ENCODE results near the gene CCDC32.
A peak's percentile ranks its signal among the peaks of the same experiment; 100 is the strongest.
"Not testable (repeated sequence)": the region's sequence is repeated elsewhere in the genome, so short reads cannot be mapped to it uniquely, and the experiment has no call there.

CCDC32 gene
- total RNA-seq = 27.5 to 55.4 (median 36.9) reads per million in 4 experiments

DNA sequence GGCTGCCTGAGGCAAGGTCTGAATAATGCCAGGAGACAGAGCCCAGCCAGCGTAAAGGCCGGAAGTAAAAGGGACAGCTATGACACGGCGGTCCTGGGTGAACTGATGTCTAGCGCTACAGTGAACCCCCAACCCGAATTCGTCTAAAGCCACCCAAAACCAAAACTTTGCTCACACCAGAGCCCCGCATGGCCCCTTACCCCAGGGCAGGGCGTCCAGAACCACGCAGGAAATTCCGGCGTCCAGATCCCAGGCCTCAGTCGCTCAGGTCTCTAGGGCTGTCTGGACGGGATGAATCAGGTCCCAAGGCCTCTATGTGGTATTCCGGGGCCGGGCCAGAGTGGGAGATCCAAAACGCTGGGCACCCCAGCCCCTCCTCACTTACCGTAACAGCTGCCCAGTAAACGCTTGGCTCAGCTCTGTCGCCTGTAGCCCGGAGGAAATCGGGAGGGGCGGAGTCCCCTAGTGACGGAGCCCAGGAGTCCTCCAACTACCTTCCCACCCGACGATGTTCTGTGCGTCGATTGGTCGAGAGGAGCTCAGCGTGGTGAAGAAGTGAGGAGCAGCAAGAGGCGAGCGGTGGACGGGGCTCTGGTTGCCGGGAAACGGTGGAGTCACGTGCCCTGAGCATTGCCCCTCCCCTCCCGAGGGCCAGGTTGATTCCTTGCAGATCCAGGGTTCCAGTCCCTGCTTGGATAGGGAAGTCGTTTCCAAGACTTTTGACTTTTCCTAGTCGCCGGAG lies at the start of gene CCDC32:
TSS of gene CCDC32 (minus strand) at position 452 of the 742 bp plus-strand sequence. CDS start 2,027 bp downstream, outside the sequence.
- DNase-seq = peak; percentile 92

- no peak for DNase-seq
These were observed 48.2 kb upstream of the CCDC32 start for GRCh38 chr15:40613080-40613479.

- DNase-seq = no peak
These were observed 39.1 kb upstream of the CCDC32 start for GRCh38 chr15:40603935-40604334.

GRCh38 chr15:40600956-40601355 lies 36.1 kb upstream of the CCDC32 start:
- no peak for DNase-seq

GRCh38 chr15:40598672-40599071 lies 33.8 kb upstream of the CCDC32 start:
- DNase-seq = no peak

- DNase-seq = no peak
These were observed 33.3 kb upstream of the CCDC32 start for GRCh38 chr15:40598126-40598525.

- DNase-seq = no peak
These were observed 32.2 kb upstream of the CCDC32 start for GRCh38 chr15:40597024-40597423.

DNA sequence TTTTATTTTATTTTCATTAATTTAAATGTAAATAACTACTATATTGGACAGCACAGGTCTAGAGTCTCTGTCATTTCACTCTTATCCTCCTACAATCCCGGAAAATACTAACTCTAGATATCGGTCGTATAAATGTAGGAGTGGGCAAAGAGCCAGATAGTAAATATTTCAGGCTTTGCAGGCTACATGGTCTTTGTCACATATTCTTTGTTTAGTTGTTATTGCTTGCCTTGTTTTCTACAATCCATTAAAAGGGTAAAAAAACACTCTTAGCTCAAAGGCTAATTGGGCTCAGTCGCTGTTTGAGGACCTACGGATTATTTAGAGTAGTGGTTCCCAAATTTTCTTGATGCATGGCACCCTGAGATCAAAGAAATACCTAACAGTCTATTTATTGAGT lies 30.9 kb upstream of the CCDC32 start:
- DNase-seq = no peak

GRCh38 chr15:40595219-40595618 lies 30.4 kb upstream of the CCDC32 start:
- DNase-seq = no peak

- no peak for DNase-seq
These were observed 29.6 kb upstream of the CCDC32 start for GRCh38 chr15:40594429-40594836.

GRCh38 chr15:40593588-40594428 lies 29.0 kb upstream of the CCDC32 start, which contains the start of gene KNL1:
KNL1 (plus strand) TSS chr15:40594249; CDS start chr15:40602932, 8,683 bp downstream.
- DNase-seq = peak; percentile 83

DNA sequence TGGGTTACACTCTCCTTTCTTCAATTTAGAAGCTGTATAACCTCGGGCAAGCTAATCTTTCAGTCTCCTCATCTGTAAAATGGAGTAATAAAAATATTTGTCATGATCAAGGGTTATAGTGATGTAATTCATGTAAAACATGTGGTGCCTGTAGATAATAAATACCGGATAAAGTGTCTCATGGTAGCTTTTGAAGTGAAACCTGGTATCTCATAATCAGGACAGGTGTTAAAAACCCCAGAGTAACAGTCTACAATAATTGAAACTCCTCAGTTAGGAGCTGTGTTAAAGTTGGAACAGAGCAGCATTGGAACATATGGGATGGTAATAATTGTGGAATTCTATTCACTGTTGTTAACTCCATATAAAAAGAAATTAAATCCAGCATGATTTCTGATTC lies 28.3 kb upstream of the CCDC32 start:
- DNase-seq = no peak

DNA sequence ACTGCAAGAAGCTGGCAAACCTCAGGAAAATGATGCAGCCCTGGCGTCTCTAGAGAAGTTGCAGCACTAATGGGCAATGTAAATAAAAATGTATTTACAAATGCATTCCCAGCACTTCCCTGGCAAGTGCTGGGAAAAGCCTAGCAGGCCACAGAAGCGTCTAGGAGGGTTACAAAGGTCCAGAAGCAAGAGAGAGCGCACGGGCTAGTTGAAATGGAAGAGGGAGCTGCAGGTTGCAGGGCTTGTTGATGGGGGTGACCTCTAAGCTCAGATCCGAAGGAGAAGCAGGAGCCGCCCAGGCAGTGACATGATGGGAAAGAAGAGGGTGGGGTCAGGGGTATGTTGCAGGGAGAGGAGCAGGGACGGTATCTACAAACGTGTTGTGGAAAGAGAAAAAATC lies 26.5 kb upstream of the CCDC32 start:
- DNase-seq = no peak

DNA sequence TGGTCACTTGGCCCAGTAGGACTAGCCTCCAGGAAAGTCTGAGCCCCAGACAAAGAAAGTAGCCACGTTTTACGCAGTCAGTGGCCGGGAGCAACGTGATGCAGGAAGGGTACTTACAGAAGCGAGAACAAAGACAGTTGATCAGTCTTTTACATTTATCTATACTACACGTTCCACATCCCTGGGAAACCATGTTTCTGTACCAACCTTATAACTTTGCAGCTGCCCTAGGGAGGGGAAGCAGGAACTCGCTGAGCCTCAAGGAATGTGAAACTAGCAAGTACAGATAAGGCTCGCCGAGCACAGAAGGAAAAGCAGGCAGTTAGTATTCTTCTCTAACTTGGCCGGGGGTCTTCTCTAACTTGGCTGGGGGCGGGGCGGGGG lies 25.8 kb upstream of the CCDC32 start:
- no peak for DNase-seq

- DNase-seq = no peak
These were observed 19.3 kb upstream of the CCDC32 start for GRCh38 chr15:40584191-40584590.

DNA sequence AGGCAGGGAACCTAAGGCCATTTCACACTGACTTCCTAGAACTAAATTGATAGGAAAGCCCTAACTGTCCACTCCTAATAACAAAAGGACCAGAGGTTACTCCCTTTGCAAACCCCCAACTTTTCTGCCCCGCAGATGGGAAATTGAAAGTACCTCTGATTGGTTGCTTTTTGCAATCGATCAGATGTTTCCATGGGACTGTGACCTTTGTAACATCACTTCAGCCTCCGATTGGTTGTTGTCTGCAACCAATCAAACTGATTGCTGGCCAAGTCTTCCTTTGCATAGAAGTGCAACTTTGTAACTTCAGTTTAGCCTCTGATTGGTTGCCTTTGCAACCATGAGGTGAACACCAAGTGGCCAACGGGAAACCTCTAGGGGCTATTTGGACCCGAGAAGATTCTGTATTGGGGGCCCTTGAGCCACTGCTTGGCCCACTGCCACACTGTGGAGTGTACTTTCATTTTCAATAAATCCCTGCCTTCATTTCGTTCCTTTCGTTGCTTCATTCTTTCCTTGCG lies 17.9 kb upstream of the CCDC32 start:
- DNase-seq = no peak

DNA sequence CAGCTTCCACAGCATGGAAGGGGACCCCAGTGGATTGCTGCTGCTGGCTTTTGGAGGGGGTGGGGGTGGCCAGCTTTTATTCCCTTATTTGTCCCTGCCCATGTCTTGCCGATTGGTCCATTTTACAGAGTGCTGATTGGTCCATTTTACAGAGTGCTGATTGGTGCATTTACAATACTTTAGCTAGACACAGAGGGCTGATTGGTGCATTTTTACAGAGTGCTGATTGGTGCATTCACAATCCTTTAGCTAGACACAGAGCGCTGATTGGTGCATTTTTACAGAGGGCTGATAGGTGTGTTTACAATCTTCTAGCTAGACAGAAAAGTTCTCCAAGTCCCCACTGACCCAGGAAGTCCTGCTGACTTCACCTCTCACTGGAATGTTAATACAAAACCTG lies 17.0 kb upstream of the CCDC32 start:
- DNase-seq = not testable (repeated sequence)

GRCh38 chr15:40578892-40579291 lies 14.1 kb upstream of the CCDC32 start:
- DNase-seq = no peak

GRCh38 chr15:40576914-40577313 lies 12.1 kb upstream of the CCDC32 start:
- not testable (repeated sequence) for DNase-seq

GRCh38 chr15:40575113-40575512 lies 10.3 kb upstream of the CCDC32 start:
- no peak for DNase-seq

DNA sequence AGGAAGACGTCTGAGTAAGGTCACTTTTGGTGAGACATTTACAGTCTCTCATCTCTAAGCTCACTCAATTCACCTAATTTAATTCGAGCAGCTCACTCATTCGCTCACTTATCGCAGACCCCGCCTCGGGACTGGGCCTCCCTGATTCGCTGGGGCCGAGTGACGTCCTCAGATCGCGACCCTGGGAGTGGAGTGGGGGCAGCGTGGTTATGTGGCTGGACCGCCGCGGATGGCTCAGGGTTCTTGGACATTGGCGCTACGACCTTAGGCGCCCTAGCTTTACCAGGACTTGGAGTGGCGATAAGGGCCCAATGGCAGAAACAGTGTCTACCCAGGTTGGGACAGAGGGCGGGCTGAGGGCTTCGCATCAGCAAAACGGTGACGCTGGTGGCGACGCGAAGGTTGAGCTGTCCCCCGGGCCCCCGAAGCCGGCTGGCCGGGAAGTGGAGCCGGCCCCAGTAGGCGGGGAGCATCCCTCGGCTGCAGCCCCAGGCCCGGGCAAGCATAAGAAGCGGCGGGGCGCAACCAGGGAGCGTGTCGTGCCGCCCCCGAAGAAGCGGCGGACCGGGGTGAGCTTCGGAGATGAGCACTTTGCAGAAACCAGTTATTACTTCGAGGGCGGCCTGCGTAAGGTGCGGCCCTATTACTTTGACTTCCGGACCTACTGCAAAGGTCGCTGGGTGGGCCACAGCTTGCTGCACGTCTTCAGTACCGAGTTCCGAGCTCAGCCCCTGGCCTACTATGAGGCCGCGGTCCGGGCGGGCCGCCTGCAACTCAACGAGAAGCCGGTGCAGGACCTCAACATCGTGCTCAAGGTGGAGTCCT lies 4.5 kb upstream of the CCDC32 start, which contains the start of gene RPUSD2:
TSS of gene RPUSD2 (plus strand) at position 171 of the 825 bp plus-strand sequence. CDS start at position 210, 39 bp downstream.
- DNase-seq = peak; percentile 86

GRCh38 chr15:40567111-40567510 lies 2.3 kb upstream of the CCDC32 start:
- DNase-seq = no peak
